ENCODE measurements around the gene TFDP1. TPM values are rescaled to one million over a fixed set of nuclear protein-coding genes. Genes with fewer than 3 reads are reported as not detected.
"Not testable (repeated sequence)": the region's sequence is repeated elsewhere in the genome, so short reads cannot be mapped to it uniquely, and the experiment has no call there.

Gene TFDP1
- total RNA-seq, 2 donors from 2014 or later: 87.5 to 99.2 TPM

GRCh38 chr13:113554333-113554700 is 30.2 kb upstream of the TFDP1 start:
- Mint-ChIP-seq H3K9me3 (no peaks in the 10 kb centered on the region), H3K4me1 (ENCODE audit: low read depth) (no peaks in the 10 kb centered on the region), H3K4me3 (no peak overlapping the region), H3K36me3 (ENCODE audit: insufficient read depth in 2 of 2) (peaks cover 0 to 1% of the 10 kb centered on the region in 2 donors), H3K27ac (no peak overlapping the region), H3K27me3 (ENCODE audit: low read depth) (no peaks in the 10 kb centered on the region)
- no peak for DNase-seq
- ATAC-seq (replicated peaks in 1 of 2): no peak

- H3K27me3 Mint-ChIP-seq (ENCODE audit: low read depth): no peaks in the 10 kb centered on the region
- ATAC-seq (replicated peaks in 1 of 2) (no peak), DNase-seq (no peak)
- no peaks in the 10 kb centered on the region for H3K9me3 Mint-ChIP-seq
- no peak overlapping the region for H3K4me3 Mint-ChIP-seq
- H3K4me1 Mint-ChIP-seq (ENCODE audit: low read depth): no peaks in the 10 kb centered on the region
- H3K27ac Mint-ChIP-seq: no peak overlapping the region
- H3K36me3 Mint-ChIP-seq (ENCODE audit: insufficient read depth in 2 of 2): no peaks in the 10 kb centered on the region
Measured at GRCh38 chr13:113555141-113555540, 29.4 kb upstream of the TFDP1 start.

GRCh38 chr13:113557013-113557412 is 27.5 kb upstream of the TFDP1 start:
- no peak for DNase-seq
- no peak overlapping the region for H3K27ac Mint-ChIP-seq
- no peaks in the 10 kb centered on the region for H3K36me3 Mint-ChIP-seq (ENCODE audit: insufficient read depth in 2 of 2)
- no peak overlapping the region for H3K4me3 Mint-ChIP-seq
- no peaks in the 10 kb centered on the region for H3K4me1 Mint-ChIP-seq (ENCODE audit: low read depth)
- H3K9me3 Mint-ChIP-seq: no peaks in the 10 kb centered on the region
- H3K27me3 Mint-ChIP-seq (ENCODE audit: low read depth): no peaks in the 10 kb centered on the region
- no peak for ATAC-seq (replicated peaks in 1 of 2)

GRCh38 chr13:113558461-113558860 is 26.1 kb upstream of the TFDP1 start:
- Mint-ChIP-seq H3K36me3 (ENCODE audit: insufficient read depth in 2 of 2) (no peaks in the 10 kb centered on the region), H3K9me3 (no peaks in the 10 kb centered on the region), H3K27me3 (ENCODE audit: low read depth) (no peaks in the 10 kb centered on the region), H3K4me1 (ENCODE audit: low read depth) (no peaks in the 10 kb centered on the region), H3K4me3 (no peak overlapping the region), H3K27ac (no peak overlapping the region)
- DNase-seq: no peak
- no peak for ATAC-seq (replicated peaks in 1 of 2)

- Mint-ChIP-seq H3K9me3 (no peaks in the 10 kb centered on the region), H3K4me3 (no peak overlapping the region), H3K27ac (no peak overlapping the region), H3K27me3 (ENCODE audit: low read depth) (no peaks in the 10 kb centered on the region), H3K4me1 (ENCODE audit: low read depth) (no peaks in the 10 kb centered on the region), H3K36me3 (ENCODE audit: insufficient read depth in 2 of 2) (no peaks in the 10 kb centered on the region)
- ATAC-seq (replicated peaks in 1 of 2): no peak
- DNase-seq: no peak
Measured at GRCh38 chr13:113559061-113559460, 25.5 kb upstream of the TFDP1 start.

GRCh38 chr13:113559901-113560644 is 24.5 kb upstream of the TFDP1 start:
- ATAC-seq (replicated peaks in 1 of 2) (no peak), DNase-seq (no peak)
- H3K27ac Mint-ChIP-seq: no peak overlapping the region
- no peaks in the 10 kb centered on the region for H3K27me3 Mint-ChIP-seq (ENCODE audit: low read depth)
- H3K4me3 Mint-ChIP-seq: no peak overlapping the region
- H3K9me3 Mint-ChIP-seq: no peaks in the 10 kb centered on the region
- no peaks in the 10 kb centered on the region for H3K36me3 Mint-ChIP-seq (ENCODE audit: insufficient read depth in 2 of 2)
- no peaks in the 10 kb centered on the region for H3K4me1 Mint-ChIP-seq (ENCODE audit: low read depth)

GRCh38 chr13:113560645-113561416 is 23.7 kb upstream of the TFDP1 start:
- Mint-ChIP-seq H3K27me3 (ENCODE audit: low read depth) (no peaks in the 10 kb centered on the region), H3K36me3 (ENCODE audit: insufficient read depth in 2 of 2) (no peaks in the 10 kb centered on the region), H3K9me3 (no peaks in the 10 kb centered on the region), H3K4me1 (ENCODE audit: low read depth) (no peaks in the 10 kb centered on the region), H3K4me3 (no peak overlapping the region), H3K27ac (no peak overlapping the region)
- ATAC-seq (replicated peaks in 1 of 2) (no peak), DNase-seq (no peak)

GRCh38 chr13:113561417-113562084 is 23.0 kb upstream of the TFDP1 start:
- H3K36me3 Mint-ChIP-seq (ENCODE audit: insufficient read depth in 2 of 2): no peaks in the 10 kb centered on the region
- DNase-seq (no peak), ATAC-seq (replicated peaks in 1 of 2) (no peak)
- H3K27ac Mint-ChIP-seq: no peak overlapping the region
- H3K27me3 Mint-ChIP-seq (ENCODE audit: low read depth): no peaks in the 10 kb centered on the region
- H3K9me3 Mint-ChIP-seq: no peaks in the 10 kb centered on the region
- no peaks in the 10 kb centered on the region for H3K4me1 Mint-ChIP-seq (ENCODE audit: low read depth)
- no peak overlapping the region for H3K4me3 Mint-ChIP-seq

GRCh38 chr13:113562085-113562749 is 22.3 kb upstream of the TFDP1 start:
- DNase-seq: peak; percentile 54 to 55
- Mint-ChIP-seq H3K27ac (no peak overlapping the region), H3K4me3 (no peak overlapping the region), H3K4me1 (ENCODE audit: low read depth) (no peaks in the 10 kb centered on the region), H3K36me3 (ENCODE audit: insufficient read depth in 2 of 2) (no peaks in the 10 kb centered on the region), H3K27me3 (ENCODE audit: low read depth) (no peaks in the 10 kb centered on the region), H3K9me3 (no peaks in the 10 kb centered on the region)
- peak; percentile 69 to 74 for ATAC-seq (replicated peaks in 1 of 2)

- DNase-seq: no peak
- no peaks in the 10 kb centered on the region for H3K27me3 Mint-ChIP-seq (ENCODE audit: low read depth)
- H3K4me1 Mint-ChIP-seq (ENCODE audit: low read depth): no peaks in the 10 kb centered on the region
- H3K4me3 Mint-ChIP-seq: no peak overlapping the region
- no peak overlapping the region for H3K27ac Mint-ChIP-seq
- no peaks in the 10 kb centered on the region for H3K9me3 Mint-ChIP-seq
- no peak for ATAC-seq (replicated peaks in 1 of 2)
- no peaks in the 10 kb centered on the region for H3K36me3 Mint-ChIP-seq (ENCODE audit: insufficient read depth in 2 of 2)
Measured at GRCh38 chr13:113562844-113563243, 21.7 kb upstream of the TFDP1 start.

GRCh38 chr13:113563511-113563910 is 21.0 kb upstream of the TFDP1 start:
- H3K27me3 Mint-ChIP-seq (ENCODE audit: low read depth); H3K36me3 Mint-ChIP-seq (ENCODE audit: insufficient read depth in 2 of 2); H3K27ac Mint-ChIP-seq; ATAC-seq (replicated peaks in 1 of 2); H3K9me3 Mint-ChIP-seq; H3K4me1 Mint-ChIP-seq (ENCODE audit: low read depth); H3K4me3 Mint-ChIP-seq; DNase-seq: not testable (repeated sequence)

GRCh38 chr13:113564331-113565023 is 20.1 kb upstream of the TFDP1 start:
- Mint-ChIP-seq H3K9me3 (no peaks in the 10 kb centered on the region), H3K4me3 (no peak overlapping the region), H3K36me3 (ENCODE audit: insufficient read depth in 2 of 2) (no peaks in the 10 kb centered on the region), H3K27ac (no peak overlapping the region), H3K4me1 (ENCODE audit: low read depth) (no peaks in the 10 kb centered on the region), H3K27me3 (ENCODE audit: low read depth) (peaks cover 7% of the 10 kb centered on the region)
- DNase-seq (no peak), ATAC-seq (replicated peaks in 1 of 2) (no peak)

Measured in activated T-cell treated with anti-CD3 and anti-CD28 coated beads, Interleukin-2, amount 50 U/mL, for 72 hours (primary cell).